ENCODE measurements around the gene NKAPD1. TPM values are rescaled to one million over a fixed set of nuclear protein-coding genes. Genes with fewer than 3 reads are reported as not detected.

Gene NKAPD1
- total and polyA plus RNA-seq, 9 of the 15 experiments (the other 6 are each of a cell fraction or from before 2014, with no cell fraction given), result 14.1 to 73.5 (median 29.3) TPM

- Histone ChIP-seq H3K27ac (ENCODE audit: extremely low read depth, low read depth, low read length) (no peak overlapping the region), H3K36me3 (ENCODE audit: control insufficient read depth, insufficient read depth, low read length) (peaks cover 56% of the 10 kb centered on the region), H3K4me2 (ENCODE audit: insufficient read depth, low read length) (no peak overlapping the region), H3K4me1 (replicated peaks in 1 of 2; ENCODE audit: control insufficient read depth in 2 of 2, insufficient read depth in 2 of 2, low read length in 2 of 2) (no peaks in the 10 kb centered on the region), H4K20me1 (replicated peaks; ENCODE audit: control insufficient read depth, insufficient read depth, low read length) (no peaks in the 10 kb centered on the region), H3K4me3 (no peak overlapping the region), H3K9me1 (ENCODE audit: control insufficient read depth, insufficient read depth, low read length) (no peaks in the 10 kb centered on the region), H2AFZ (ENCODE audit: low read depth, low read length) (no peak overlapping the region), H3K27me3 (ENCODE audit: control insufficient read depth in 2 of 2, insufficient read depth in 2 of 2, low read length in 2 of 2) (no peaks in the 10 kb centered on the region), H3K9ac (ENCODE audit: insufficient read depth in 1 of 2, low read depth in 2 of 2, low read length in 2 of 2) (no peak overlapping the region), H3K79me2 (ENCODE audit: control insufficient read depth, insufficient read depth, low read length) (no peaks in the 10 kb centered on the region), H3K9me3 (replicated peaks; ENCODE audit: control insufficient read depth, insufficient read depth, low read depth, low read length) (no peaks in the 10 kb centered on the region)
- ChIA-PET POLR2A (interaction anchor here (1.0 kb wide), 1 partner anchor 16 kb away, joined by 3 read pairs; no protein-coding TSS in a partner anchor), CTCF (ENCODE audit: low intra/inter-chr PET ratio) (no interaction called here)
- 100% methylated on average over 1 of the region's 1 CpG for WGBS (ENCODE audit: insufficient coverage, low coverage, missing lambda C conversion rate)
- no peak for DNase-seq (ENCODE audit: extremely low read depth in 1 of 4, low spot score in 3 of 4)
- intact Hi-C loops (cut with micrococcal nuclease) (no loop called here), in situ Hi-C loops (cut with MboI) (no loop called here)
- TF ChIP-seq ZNF316 (IDR thresholded peaks at IDR 0.05), result peak; percentile 90
- TF ChIP-seq MLX (CRISPR knock-in tag; conservative IDR thresholded peaks at IDR 0.05), result no peak
- no peak for TF ChIP-seq ZNF512 (tag; IDR thresholded peaks at IDR 0.05)
- peak; percentile 51 for TF ChIP-seq MAFF (IDR thresholded peaks at IDR 0.05; ENCODE audit: low read length)
- peak; percentile 69 for TF ChIP-seq MAFG (tag; conservative IDR thresholded peaks at IDR 0.05)
- peak; percentile 84 for TF ChIP-seq C11orf30 (IDR thresholded peaks at IDR 0.05; ENCODE audit: low read depth)
- TF ChIP-seq CEBPG (CRISPR knock-in tag; IDR thresholded peaks at IDR 0.05), result no peak
- TF ChIP-seq CEBPG (tag; conservative IDR thresholded peaks at IDR 0.05 in 1 of 2, IDR thresholded peaks at IDR 0.05 in 1 of 2), result no peak
- FAIRE-seq, result no peak
- BruUV-seq (replicated peaks), result TSS peak; percentile 36
- no peak for ATAC-seq
Observed at GRCh38 chr11:112062923-112063322, 11.2 kb upstream of the NKAPD1 start.
